Loucy (cell line): ENCODE data around the gene DCTN5.

Experiments used
- H2AFZ ChIP-seq: fragments of 200-600 bp; sonication (generic); 2 replicates; pipeline ENCODE4 v1.6.0; 2016; ENCODE audit warnings: antibody characterized with exemption, mild to moderate bottlenecking, low read length, moderate library complexity
- H3F3A ChIP-seq: fragments of 200-600 bp; 2 replicates; pipeline ENCODE4 v1.6.0; 2016; ENCODE audit warnings: antibody characterized with exemption, low read depth, mild to moderate bottlenecking
- H3K27me3 ChIP-seq: fragments of 200-600 bp; sonication (generic); 2 replicates; pipeline ENCODE4 v1.6.1; 2014; ENCODE audit warnings: low read length, mild to moderate bottlenecking; ENCODE audit not compliant: insufficient read depth, poor library complexity, severe bottlenecking
- H3K36me3 ChIP-seq: fragments of 200-600 bp; sonication (generic); 2 replicates; pipeline ENCODE4 v1.6.1; 2016; ENCODE audit warnings: low read length; ENCODE audit not compliant: insufficient read depth
- H3K4me1 ChIP-seq: fragments of 200-600 bp; sonication (generic); 2 replicates; pipeline ENCODE4 v1.5.1; 2014; ENCODE audit warnings: low read length, mild to moderate bottlenecking; ENCODE audit not compliant: insufficient read depth, poor library complexity, severe bottlenecking
- H3K4me2 ChIP-seq: fragments of 200-600 bp; sonication (generic); 2 replicates; pipeline ENCODE4 v1.6.0; 2014; ENCODE audit warnings: antibody characterized with exemption, low read length, low read depth, mild to moderate bottlenecking; ENCODE audit not compliant: poor library complexity, severe bottlenecking
- H3K4me3 ChIP-seq: fragments of 200-600 bp; sonication (generic); 2 replicates; pipeline ENCODE4 v1.5.1; 2014; ENCODE audit warnings: low read length, mild to moderate bottlenecking, mixed read lengths; ENCODE audit not compliant: poor library complexity, severe bottlenecking
- H3K79me2 ChIP-seq: fragments of 200-600 bp; sonication (generic); 2 replicates; pipeline ENCODE4 v1.6.1; 2014; ENCODE audit warnings: low read length; ENCODE audit not compliant: insufficient read depth
- H3K9ac ChIP-seq: fragments of 200-600 bp; sonication (generic); 2 replicates; pipeline ENCODE4 v1.6.0; 2014; ENCODE audit warnings: mild to moderate bottlenecking, low read depth, low read length, moderate library complexity; ENCODE audit not compliant: poor library complexity, severe bottlenecking
- H3K9me2 ChIP-seq: fragments of 200-600 bp; sonication (generic); replicated peaks from 2 replicates; pipeline ENCODE4 v1.6.1; 2016; ENCODE audit warnings: low read depth, low read length, mixed read lengths
- H3K9me3 ChIP-seq: fragments of 200-600 bp; sonication (generic); 2 replicates; pipeline ENCODE4 v1.6.1; 2014; ENCODE audit warnings: mild to moderate bottlenecking, antibody characterized with exemption, low read length, low read depth; ENCODE audit not compliant: insufficient read depth
- H4K20me1 ChIP-seq: fragments of 200-600 bp; sonication (generic); 2 replicates; pipeline ENCODE4 v1.6.0; 2014; ENCODE audit warnings: antibody characterized with exemption, low read length, mild to moderate bottlenecking; ENCODE audit not compliant: insufficient read depth, poor library complexity, severe bottlenecking
- EZH2phosphoT487 ChIP-seq: fragments of 200-600 bp; IDR thresholded peaks from 2 replicates; pipeline ENCODE4 v1.6.1; 2018; ENCODE audit warnings: antibody characterized with exemption, mild to moderate bottlenecking, moderate library complexity, borderline replicate concordance
- TF ChIP-seq, protein P1 (sequence below): fragments of 200-600 bp; sonication (generic); conservative IDR thresholded peaks from 2 replicates; pipeline ENCODE4 v1.5.1; 2014; ENCODE audit warnings: mild to moderate bottlenecking, antibody characterized with exemption, low read length

DCTN5 gene

DNA sequence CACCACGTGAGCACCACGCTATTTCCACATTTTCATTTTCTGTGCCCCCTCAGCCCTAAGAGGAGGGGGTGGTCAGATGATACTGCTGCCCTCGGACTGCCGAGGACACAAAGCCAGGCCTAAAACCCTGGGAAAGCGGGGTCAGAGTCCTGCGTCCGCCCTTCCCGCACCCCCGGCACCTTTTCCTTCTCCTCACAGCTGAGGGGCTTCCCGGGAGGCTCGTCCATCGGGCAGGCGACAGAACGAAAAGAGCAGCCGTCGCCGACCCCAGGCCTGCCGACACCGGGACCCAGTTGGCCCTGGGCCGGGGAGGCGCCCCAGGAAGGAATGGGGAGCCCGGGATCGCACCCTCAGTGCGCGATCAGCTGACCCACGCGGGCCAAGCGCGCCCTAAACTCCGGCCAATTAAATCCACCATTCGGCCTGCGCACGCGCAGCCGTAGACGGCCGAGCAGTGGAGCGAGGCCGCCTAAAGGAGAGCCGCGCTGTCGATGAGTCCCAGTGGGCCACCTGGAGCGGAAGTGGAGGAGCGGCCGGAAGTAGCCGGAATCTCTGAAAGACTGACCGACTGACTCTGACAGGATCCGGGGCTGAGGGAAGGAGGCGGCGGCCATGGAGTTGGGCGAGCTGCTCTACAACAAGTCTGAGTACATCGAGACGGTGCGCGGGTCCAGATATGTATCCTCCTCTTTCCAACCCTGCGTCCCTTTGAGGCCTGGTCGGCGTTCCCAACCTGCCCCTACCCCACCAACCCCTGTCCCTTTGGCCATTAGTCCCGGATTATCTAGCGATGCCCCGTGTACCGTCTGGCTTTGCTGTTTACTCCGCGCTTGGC lies at the start of gene DCTN5, which contains the start of gene PALB2:
Gene DCTN5 (plus strand): TSS at position 536 of the 835 bp plus-strand sequence. CDS start 77 bp downstream, at position 613.
Gene PALB2 (minus strand): TSS at position 380 of the 835 bp plus-strand sequence. CDS start 153 bp downstream, at position 227.
- peaks cover 65% of the 10 kb centered on the region for H3K79me2 ChIP-seq
- H3K9me3 ChIP-seq: no peaks in the 10 kb centered on the region
- H3K9me2 ChIP-seq: no peaks in the 10 kb centered on the region
- H3K9ac ChIP-seq: peak within 1 kb of the TSS; percentile 92
- no peaks in the 10 kb centered on the region for H3F3A ChIP-seq
- no peak for TF ChIP-seq EZH2phosphoT487
- TF ChIP-seq, protein P1, sequence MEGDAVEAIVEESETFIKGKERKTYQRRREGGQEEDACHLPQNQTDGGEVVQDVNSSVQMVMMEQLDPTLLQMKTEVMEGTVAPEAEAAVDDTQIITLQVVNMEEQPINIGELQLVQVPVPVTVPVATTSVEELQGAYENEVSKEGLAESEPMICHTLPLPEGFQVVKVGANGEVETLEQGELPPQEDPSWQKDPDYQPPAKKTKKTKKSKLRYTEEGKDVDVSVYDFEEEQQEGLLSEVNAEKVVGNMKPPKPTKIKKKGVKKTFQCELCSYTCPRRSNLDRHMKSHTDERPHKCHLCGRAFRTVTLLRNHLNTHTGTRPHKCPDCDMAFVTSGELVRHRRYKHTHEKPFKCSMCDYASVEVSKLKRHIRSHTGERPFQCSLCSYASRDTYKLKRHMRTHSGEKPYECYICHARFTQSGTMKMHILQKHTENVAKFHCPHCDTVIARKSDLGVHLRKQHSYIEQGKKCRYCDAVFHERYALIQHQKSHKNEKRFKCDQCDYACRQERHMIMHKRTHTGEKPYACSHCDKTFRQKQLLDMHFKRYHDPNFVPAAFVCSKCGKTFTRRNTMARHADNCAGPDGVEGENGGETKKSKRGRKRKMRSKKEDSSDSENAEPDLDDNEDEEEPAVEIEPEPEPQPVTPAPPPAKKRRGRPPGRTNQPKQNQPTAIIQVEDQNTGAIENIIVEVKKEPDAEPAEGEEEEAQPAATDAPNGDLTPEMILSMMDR: no peak
- peak within 1 kb of the TSS; percentile 94 for H3K4me2 ChIP-seq
- peak within 1 kb of the TSS; percentile 90 for H2AFZ ChIP-seq
- H3K36me3 ChIP-seq: peaks cover 10% of the 10 kb centered on the region; the same call in 1 of the 2 replicates
- H4K20me1 ChIP-seq: peaks cover 19% of the 10 kb centered on the region
- H3K4me3 ChIP-seq: peak within 1 kb of the TSS; percentile 82
- H3K4me1 ChIP-seq: peaks cover 23% of the 10 kb centered on the region
- H3K27me3 ChIP-seq: no peaks in the 10 kb centered on the region

- Histone ChIP-seq H3K9me3 (no peaks in the 10 kb centered on the region), H2AFZ (no peak overlapping the region), H3K4me3 (peak overlapping the region; percentile 96), H3K27me3 (no peaks in the 10 kb centered on the region), H3K4me1 (peaks cover 9% of the 10 kb centered on the region), H3K79me2 (peaks cover 62% of the 10 kb centered on the region), H3K9ac (peak overlapping the region; percentile 92), H3F3A (no peaks in the 10 kb centered on the region), H3K9me2 (no peaks in the 10 kb centered on the region), H4K20me1 (peaks cover 41% of the 10 kb centered on the region), H3K4me2 (peak overlapping the region; percentile 100), H3K36me3 (peaks cover 31% of the 10 kb centered on the region; the same call in 1 of the 2 replicates)
- no peak for TF ChIP-seq EZH2phosphoT487
- TF ChIP-seq, protein P1: no peak
Measured at GRCh38 chr16:23594186-23594585, 47.1 kb upstream of the DCTN5 start.

DNA sequence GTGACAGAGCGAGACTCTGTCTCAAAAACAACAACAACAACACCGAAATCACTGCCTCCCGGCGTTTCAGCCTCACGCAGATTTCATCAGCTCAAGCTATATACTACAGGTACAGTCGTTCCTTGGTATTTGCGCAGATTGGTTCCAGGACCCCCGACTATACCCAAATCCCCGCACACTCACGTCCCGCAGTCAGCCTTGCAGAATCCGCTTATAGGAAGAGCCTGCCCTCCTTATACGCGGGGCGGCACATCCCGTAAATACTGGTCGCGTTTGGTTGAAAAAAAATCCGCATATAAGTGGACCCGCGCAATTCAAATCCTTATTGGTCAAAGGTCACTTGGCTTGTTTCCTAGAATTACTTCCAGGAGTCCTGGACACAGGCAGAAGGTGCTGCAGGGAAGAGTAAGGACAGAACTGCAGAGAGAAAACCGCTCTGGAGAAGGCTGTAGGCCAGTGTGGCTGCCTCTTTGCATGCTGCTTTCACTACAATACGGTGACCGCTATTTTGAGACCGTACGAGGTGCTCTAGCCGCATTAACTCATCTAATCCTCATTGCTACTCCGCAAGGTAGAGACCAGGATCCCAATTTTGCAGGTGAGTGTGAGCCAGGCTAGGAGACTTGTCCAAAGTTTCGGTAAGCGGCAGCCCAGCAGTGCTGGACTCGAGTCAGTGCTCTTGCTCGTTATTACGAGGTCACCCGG lies 45.9 kb upstream of the DCTN5 start:
- H3K36me3 ChIP-seq: peaks cover 20% of the 10 kb centered on the region; the same call in 1 of the 2 replicates
- TF ChIP-seq, protein P1: no peak
- no peak for TF ChIP-seq EZH2phosphoT487
- no peaks in the 10 kb centered on the region for H3K27me3 ChIP-seq
- H3K79me2 ChIP-seq: peaks cover 54% of the 10 kb centered on the region
- peak overlapping the region; percentile 96 for H3K4me3 ChIP-seq
- peak overlapping the region; percentile 92 for H3K9ac ChIP-seq
- peak overlapping the region; percentile 100 for H3K4me2 ChIP-seq
- peak overlapping the region; percentile 69; the same call in 1 of the 2 replicates for H2AFZ ChIP-seq
- H3K4me1 ChIP-seq: peaks cover 9% of the 10 kb centered on the region
- H3K9me3 ChIP-seq: no peaks in the 10 kb centered on the region
- H3F3A ChIP-seq: no peaks in the 10 kb centered on the region
- H4K20me1 ChIP-seq: peaks cover 41% of the 10 kb centered on the region
- H3K9me2 ChIP-seq: no peaks in the 10 kb centered on the region
